ENCODE results near the gene MIER2.

MIER2 gene

DNA sequence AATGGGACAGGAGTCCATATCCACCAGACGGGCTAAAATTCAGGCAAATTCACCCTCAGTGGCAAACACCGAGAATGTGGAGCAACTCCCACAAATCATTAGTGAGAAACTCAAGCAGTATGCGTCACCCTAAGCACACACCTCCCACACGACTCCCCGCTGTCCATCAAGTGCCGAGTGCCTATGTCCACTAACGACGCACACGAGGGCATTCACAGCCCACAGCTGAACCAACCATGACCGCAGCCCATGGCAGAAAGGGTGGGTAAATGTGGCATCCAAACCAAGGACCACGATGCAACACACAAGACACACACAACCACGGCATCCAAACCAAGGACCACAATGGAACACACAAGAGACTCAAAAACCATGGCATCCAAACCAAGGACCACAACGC lies 22.0 kb downstream of the MIER2 start:
- no peak for DNase-seq (ENCODE audit: extremely low read depth, low read depth)
- H3K4me3 ChIP-seq (replicated peaks; ENCODE audit: low read depth, low read length), result no peak overlapping the region
- TF ChIP-seq, protein P1, sequence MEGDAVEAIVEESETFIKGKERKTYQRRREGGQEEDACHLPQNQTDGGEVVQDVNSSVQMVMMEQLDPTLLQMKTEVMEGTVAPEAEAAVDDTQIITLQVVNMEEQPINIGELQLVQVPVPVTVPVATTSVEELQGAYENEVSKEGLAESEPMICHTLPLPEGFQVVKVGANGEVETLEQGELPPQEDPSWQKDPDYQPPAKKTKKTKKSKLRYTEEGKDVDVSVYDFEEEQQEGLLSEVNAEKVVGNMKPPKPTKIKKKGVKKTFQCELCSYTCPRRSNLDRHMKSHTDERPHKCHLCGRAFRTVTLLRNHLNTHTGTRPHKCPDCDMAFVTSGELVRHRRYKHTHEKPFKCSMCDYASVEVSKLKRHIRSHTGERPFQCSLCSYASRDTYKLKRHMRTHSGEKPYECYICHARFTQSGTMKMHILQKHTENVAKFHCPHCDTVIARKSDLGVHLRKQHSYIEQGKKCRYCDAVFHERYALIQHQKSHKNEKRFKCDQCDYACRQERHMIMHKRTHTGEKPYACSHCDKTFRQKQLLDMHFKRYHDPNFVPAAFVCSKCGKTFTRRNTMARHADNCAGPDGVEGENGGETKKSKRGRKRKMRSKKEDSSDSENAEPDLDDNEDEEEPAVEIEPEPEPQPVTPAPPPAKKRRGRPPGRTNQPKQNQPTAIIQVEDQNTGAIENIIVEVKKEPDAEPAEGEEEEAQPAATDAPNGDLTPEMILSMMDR (IDR thresholded peaks at IDR 0.05; ENCODE audit: low read depth, low read length, missing control alignments), result no peak

- DNase-seq (ENCODE audit: extremely low read depth, low read depth), result no peak
- TF ChIP-seq, protein P1 (IDR thresholded peaks at IDR 0.05; ENCODE audit: low read depth, low read length, missing control alignments), result no peak
- H3K4me3 ChIP-seq (replicated peaks; ENCODE audit: low read depth, low read length), result no peak overlapping the region
These were observed 26.2 kb downstream of the MIER2 start for GRCh38 chr19:318509-318774.

DNA sequence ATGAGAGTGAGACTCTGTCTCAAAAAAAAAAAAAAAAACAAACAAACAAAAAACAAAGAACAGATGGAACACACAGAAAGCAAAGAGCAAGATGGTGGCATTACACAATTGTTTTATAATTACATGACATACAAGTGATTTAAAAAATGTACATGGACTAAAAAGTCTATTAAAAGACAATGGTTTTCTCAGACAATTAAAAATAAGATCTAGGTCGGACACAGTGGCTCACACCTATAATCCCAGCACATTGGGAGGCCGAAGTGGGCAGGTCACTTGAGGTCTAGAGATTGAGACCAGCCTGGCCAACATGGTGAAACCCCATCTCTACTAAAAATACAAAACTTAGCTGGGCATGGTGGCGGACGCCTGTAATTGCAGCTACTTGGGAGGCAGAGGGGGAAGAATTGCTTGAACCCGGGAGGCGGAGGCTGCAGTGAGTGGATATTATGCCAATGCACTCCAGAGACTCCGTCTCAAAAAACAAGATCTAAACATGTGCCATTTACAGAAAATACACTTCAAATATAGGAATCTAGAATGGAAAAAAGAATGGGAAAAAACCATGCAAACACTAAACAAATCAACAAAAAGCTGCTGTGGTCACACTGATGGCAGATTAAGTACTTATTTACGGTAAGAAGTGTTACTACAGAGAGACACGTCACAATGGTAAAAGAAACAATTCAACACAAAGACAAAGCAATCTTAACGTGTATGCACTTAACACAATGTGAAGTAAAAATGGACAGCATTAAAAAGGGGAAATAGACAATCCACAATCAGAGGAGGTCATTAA lies 26.7 kb downstream of the MIER2 start:
- no peak overlapping the region for H3K4me3 ChIP-seq (replicated peaks; ENCODE audit: low read depth, low read length)
- TF ChIP-seq, protein P1 (IDR thresholded peaks at IDR 0.05; ENCODE audit: low read depth, low read length, missing control alignments), result no peak
- DNase-seq (ENCODE audit: extremely low read depth, low read depth), result no peak

DNA sequence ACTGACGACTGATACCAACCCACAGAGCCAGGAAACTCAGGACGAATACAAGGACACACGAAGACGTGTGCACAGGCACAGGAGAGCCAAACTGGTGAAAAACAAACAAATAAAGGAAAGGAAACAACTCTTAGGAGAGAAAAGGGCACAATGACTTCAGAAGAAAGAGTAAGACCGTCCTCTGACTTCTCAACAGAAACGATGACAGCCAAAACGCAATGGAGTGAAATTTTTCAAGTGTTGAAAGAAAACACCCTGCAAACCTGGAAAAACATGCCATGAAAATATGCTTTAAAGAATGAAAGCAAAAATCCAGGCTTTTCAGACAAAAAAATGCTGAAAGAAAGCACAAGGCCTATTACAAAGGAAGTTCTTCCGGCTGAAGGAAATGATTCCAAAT lies 28.8 kb downstream of the MIER2 start:
- DNase-seq (ENCODE audit: extremely low read depth, low read depth), result no peak
- no peak overlapping the region for H3K4me3 ChIP-seq (replicated peaks; ENCODE audit: low read depth, low read length)
- TF ChIP-seq, protein P1 (IDR thresholded peaks at IDR 0.05; ENCODE audit: low read depth, low read length, missing control alignments), result no peak

GRCh38 chr19:313988-314815 lies 30.4 kb downstream of the MIER2 start:
- TF ChIP-seq, protein P1 (IDR thresholded peaks at IDR 0.05; ENCODE audit: low read depth, low read length, missing control alignments), result no peak
- DNase-seq (ENCODE audit: extremely low read depth, low read depth), result no peak
- no peak overlapping the region for H3K4me3 ChIP-seq (replicated peaks; ENCODE audit: low read depth, low read length)

DNA sequence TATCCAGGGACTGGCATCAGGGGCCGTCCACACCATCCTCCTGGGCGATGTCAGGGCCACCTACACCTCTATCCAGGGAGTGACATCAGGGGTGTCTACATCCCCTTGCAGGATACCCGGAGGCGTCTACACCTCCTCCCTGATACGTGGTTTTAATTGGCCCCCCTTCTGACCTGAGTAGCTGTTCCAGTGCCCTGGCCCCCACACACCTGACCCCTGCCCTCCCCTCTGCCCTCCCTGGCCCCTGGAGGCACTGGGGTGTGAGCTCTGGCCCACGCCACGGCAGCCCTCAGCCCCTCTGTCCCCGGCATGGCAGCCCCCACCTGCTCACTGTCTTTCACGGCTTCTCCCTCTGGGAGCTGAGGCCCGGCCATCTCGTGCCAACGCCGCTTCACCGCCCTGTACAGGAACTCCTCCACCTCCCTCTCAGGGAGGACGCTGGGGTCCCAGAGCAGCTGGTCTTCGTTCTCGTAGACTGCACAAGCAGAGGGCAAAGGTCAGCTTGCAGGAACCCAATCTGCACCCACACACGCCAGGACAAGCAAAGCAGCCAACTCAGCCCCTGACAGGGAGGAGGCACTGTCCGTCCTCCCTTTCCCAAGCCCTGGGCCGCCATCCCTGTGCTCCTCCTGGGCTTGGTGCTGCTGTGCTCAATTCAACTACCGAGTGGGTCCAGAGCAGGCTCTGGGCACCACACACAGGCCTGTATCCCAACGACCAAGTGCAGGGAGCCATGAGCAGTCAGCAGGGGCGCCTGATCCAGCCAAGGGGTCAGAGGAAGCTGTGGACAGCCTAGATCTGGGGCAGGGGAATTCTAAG lies 31.2 kb downstream of the MIER2 start:
- TF ChIP-seq, protein P1 (IDR thresholded peaks at IDR 0.05; ENCODE audit: low read depth, low read length, missing control alignments), result no peak
- no peak for DNase-seq (ENCODE audit: extremely low read depth, low read depth)
- no peak overlapping the region for H3K4me3 ChIP-seq (replicated peaks; ENCODE audit: low read depth, low read length)
